ENCODE data around the gene FIBCD1. TPM values are rescaled to one million over a fixed set of nuclear protein-coding genes. Genes with fewer than 3 reads are reported as not detected.

The FIBCD1 gene
- total RNA-seq, 1 donor from 2014 or later = not detected

GRCh38 chr9:130878295-130878694, 60.8 kb downstream of the FIBCD1 start:
- intact Hi-C loops (cut with DNase I) = no loop called here
- Histone ChIP-seq H3K27me3 (no peaks in the 10 kb centered on the region), H3K27ac (no peak overlapping the region), H3K9me3 (no peaks in the 10 kb centered on the region), H3K36me3 (peaks cover 86% of the 10 kb centered on the region in 2 donors), H3K4me1 (peaks cover 0 to 11% of the 10 kb centered on the region in 2 donors), H3K4me3 (no peak overlapping the region)
- TF ChIP-seq, protein P1, sequence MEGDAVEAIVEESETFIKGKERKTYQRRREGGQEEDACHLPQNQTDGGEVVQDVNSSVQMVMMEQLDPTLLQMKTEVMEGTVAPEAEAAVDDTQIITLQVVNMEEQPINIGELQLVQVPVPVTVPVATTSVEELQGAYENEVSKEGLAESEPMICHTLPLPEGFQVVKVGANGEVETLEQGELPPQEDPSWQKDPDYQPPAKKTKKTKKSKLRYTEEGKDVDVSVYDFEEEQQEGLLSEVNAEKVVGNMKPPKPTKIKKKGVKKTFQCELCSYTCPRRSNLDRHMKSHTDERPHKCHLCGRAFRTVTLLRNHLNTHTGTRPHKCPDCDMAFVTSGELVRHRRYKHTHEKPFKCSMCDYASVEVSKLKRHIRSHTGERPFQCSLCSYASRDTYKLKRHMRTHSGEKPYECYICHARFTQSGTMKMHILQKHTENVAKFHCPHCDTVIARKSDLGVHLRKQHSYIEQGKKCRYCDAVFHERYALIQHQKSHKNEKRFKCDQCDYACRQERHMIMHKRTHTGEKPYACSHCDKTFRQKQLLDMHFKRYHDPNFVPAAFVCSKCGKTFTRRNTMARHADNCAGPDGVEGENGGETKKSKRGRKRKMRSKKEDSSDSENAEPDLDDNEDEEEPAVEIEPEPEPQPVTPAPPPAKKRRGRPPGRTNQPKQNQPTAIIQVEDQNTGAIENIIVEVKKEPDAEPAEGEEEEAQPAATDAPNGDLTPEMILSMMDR (IDR thresholded peaks at IDR 0.05) = no peak
- DNase-seq (ENCODE audit: low spot score in 2 of 2) = no peak

GRCh38 chr9:130877300-130877699, 61.7 kb downstream of the FIBCD1 start:
- TF ChIP-seq, protein P1 (IDR thresholded peaks at IDR 0.05) = no peak
- H3K9me3 ChIP-seq = no peaks in the 10 kb centered on the region
- no peak overlapping the region for H3K4me3 ChIP-seq
- peaks cover 83 to 85% of the 10 kb centered on the region in 2 donors for H3K36me3 ChIP-seq
- intact Hi-C loops (cut with DNase I) = no loop called here
- H3K27ac ChIP-seq = no peak overlapping the region
- DNase-seq (ENCODE audit: low spot score in 2 of 2) = no peak
- H3K4me1 ChIP-seq = peaks cover 0 to 19% of the 10 kb centered on the region in 2 donors
- no peaks in the 10 kb centered on the region for H3K27me3 ChIP-seq

DNA sequence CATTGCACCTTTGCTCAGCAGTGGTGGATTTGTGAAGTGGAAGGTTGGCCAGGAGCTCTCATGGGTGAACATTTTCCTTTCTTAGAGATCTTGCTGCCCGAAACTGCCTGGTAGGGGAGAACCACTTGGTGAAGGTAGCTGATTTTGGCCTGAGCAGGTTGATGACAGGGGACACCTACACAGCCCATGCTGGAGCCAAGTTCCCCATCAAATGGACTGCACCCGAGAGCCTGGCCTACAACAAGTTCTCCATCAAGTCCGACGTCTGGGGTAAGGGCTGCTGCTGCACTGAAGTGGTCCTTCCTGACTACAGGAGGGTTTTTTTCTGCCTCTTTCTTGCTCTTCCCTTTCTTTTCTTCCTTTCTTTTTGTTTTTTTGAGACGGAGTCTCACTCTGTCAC, 64.3 kb downstream of the FIBCD1 start:
- Histone ChIP-seq H3K4me3 (no peak overlapping the region), H3K27me3 (no peaks in the 10 kb centered on the region), H3K36me3 (peaks cover 69 to 83% of the 10 kb centered on the region in 2 donors), H3K27ac (no peak overlapping the region), H3K4me1 (peaks cover 0 to 30% of the 10 kb centered on the region in 2 donors), H3K9me3 (no peaks in the 10 kb centered on the region)
- intact Hi-C loops (cut with DNase I) = no loop called here
- DNase-seq (ENCODE audit: low spot score in 2 of 2) = no peak
- TF ChIP-seq, protein P1 (IDR thresholded peaks at IDR 0.05) = no peak

- intact Hi-C loops (cut with DNase I) = no loop called here
- peaks cover 0 to 34% of the 10 kb centered on the region in 2 donors for H3K4me1 ChIP-seq
- H3K36me3 ChIP-seq = peaks cover 60 to 80% of the 10 kb centered on the region in 2 donors
- H3K27me3 ChIP-seq = no peaks in the 10 kb centered on the region
- no peaks in the 10 kb centered on the region for H3K9me3 ChIP-seq
- TF ChIP-seq, protein P1 (IDR thresholded peaks at IDR 0.05) = no peak
- peak overlapping the region; percentile 8 to 35 for H3K27ac ChIP-seq
- no peak overlapping the region for H3K4me3 ChIP-seq
- DNase-seq (ENCODE audit: low spot score in 2 of 2) = no peak
Observed at GRCh38 chr9:130873966-130874365, 65.1 kb downstream of the FIBCD1 start.

DNA sequence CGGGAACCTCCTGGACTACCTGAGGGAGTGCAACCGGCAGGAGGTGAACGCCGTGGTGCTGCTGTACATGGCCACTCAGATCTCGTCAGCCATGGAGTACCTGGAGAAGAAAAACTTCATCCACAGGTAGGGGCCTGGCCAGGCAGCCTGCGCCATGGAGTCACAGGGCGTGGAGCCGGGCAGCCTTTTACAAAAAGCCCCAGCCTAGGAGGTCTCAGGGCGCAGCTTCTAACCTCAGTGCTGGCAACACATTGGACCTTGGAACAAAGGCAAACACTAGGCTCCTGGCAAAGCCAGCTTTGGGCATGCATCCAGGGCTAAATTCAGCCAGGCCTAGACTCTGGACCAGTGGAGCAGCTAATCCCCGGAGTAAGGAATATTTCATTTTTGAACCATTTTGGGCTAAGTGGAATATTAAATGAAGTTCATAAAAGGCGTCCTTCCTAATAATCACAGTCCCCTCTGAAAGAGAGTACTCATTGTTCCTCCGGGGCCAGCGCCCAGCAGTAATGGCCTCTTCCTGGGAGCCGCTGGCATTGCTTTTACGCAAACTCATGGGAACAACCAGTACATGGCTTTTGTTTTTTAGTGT, 66.0 kb downstream of the FIBCD1 start:
- TF ChIP-seq, protein P1 (IDR thresholded peaks at IDR 0.05) = no peak
- peak overlapping the region; percentile 8 to 35 for H3K27ac ChIP-seq
- peaks cover 0 to 34% of the 10 kb centered on the region in 2 donors for H3K4me1 ChIP-seq
- no peaks in the 10 kb centered on the region for H3K9me3 ChIP-seq
- H3K4me3 ChIP-seq = no peak overlapping the region
- intact Hi-C loops (cut with DNase I) = no loop called here
- peaks cover 51 to 74% of the 10 kb centered on the region in 2 donors for H3K36me3 ChIP-seq
- H3K27me3 ChIP-seq = no peaks in the 10 kb centered on the region
- peak in 1 of 2 donors; percentile 84 for DNase-seq (ENCODE audit: low spot score in 2 of 2)
